HepG2 (cell line): Measurements from ENCODE around the gene FNDC7. TPM values are rescaled to one million over a fixed set of nuclear protein-coding genes. Genes with fewer than 3 reads are reported as not detected.

Experiments used
- CCAR2 ChIP-seq: fragments of 200-400 bp; formaldehyde crosslinking; optimal IDR thresholded peaks from 2 replicates; pipeline ENCODE3; 2018; ENCODE audit warnings: low read depth, mild to moderate bottlenecking, low read length, moderate library complexity
- FOXK1 ChIP-seq: sonication (generic); formaldehyde crosslinking; IDR thresholded peaks from 2 replicates; pipeline ENCODE4 v1.4.0; 2020; ENCODE audit warnings: low read depth, missing genetic modification reagents, borderline replicate concordance
- IRF9 ChIP-seq: sonication (generic); formaldehyde crosslinking; IDR thresholded peaks from 2 replicates; pipeline ENCODE4 v1.8.0; 2022; ENCODE audit warnings: missing genetic modification reagents, mild to moderate bottlenecking, borderline replicate concordance
- KDM2A ChIP-seq: sonication (generic); formaldehyde crosslinking; IDR thresholded peaks from 2 replicates; pipeline ENCODE4 v1.4.0; 2020; ENCODE audit warnings: low read depth, missing genetic modification reagents, borderline replicate concordance
- REXO4 ChIP-seq: sonication (generic); formaldehyde crosslinking; IDR thresholded peaks from 2 replicates; pipeline ENCODE4 v1.8.0; 2022; ENCODE audit warnings: missing genetic modification reagents, mild to moderate bottlenecking, borderline replicate concordance
- SMARCE1 ChIP-seq: fragments of 450-650 bp; IDR thresholded peaks from 2 replicates; pipeline ENCODE4 v1.6.1; 2017; ENCODE audit warnings: borderline replicate concordance
- SP2 ChIP-seq: sonication (generic); formaldehyde crosslinking; IDR thresholded peaks from 2 replicates; pipeline ENCODE4 v1.5.1; 2020; ENCODE audit warnings: mild to moderate bottlenecking, missing genetic modification reagents
- TIGD3 ChIP-seq: sonication (generic); formaldehyde crosslinking; IDR thresholded peaks from 2 replicates; pipeline ENCODE4 v1.5.1; 2020; ENCODE audit warnings: mild to moderate bottlenecking, missing genetic modification reagents, borderline replicate concordance
- ZFP82 ChIP-seq: sonication (generic); formaldehyde crosslinking; IDR thresholded peaks from 2 replicates; pipeline ENCODE4 v1.5.1; 2020; ENCODE audit warnings: mild to moderate bottlenecking, missing genetic modification reagents, borderline replicate concordance
- ZNF546 ChIP-seq: sonication (generic); formaldehyde crosslinking; conservative IDR thresholded peaks from 2 replicates; pipeline ENCODE4 v1.8.1; 2023; ENCODE audit warnings: mild to moderate bottlenecking, missing genetic modification reagents
- ZNF572 ChIP-seq: sonication (generic); formaldehyde crosslinking; IDR thresholded peaks from 2 replicates; pipeline ENCODE4 v1.5.1; 2020; ENCODE audit warnings: mild to moderate bottlenecking, missing genetic modification reagents
- ZNF839 ChIP-seq: sonication (generic); formaldehyde crosslinking; IDR thresholded peaks from 2 replicates; pipeline ENCODE4 v1.4.0; 2020; ENCODE audit warnings: missing genetic modification reagents, mild to moderate bottlenecking, borderline replicate concordance
- ZUFSP ChIP-seq: sonication (generic); formaldehyde crosslinking; IDR thresholded peaks from 2 replicates; pipeline ENCODE4 v1.9.0; 2021; ENCODE audit warnings: missing genetic modification reagents, mild to moderate bottlenecking, borderline replicate concordance
- polyA plus RNA-seq, 8 experiments: library from polyadenylated mRNA; depleted of rRNA in 3 of 8; stranded (reverse) in 7 of 8; unstranded in 1 of 8; fragments of >200 nt; fragmentation: Illumina TruSeq in 4 of 8; extraction: Trizol in 4 of 8; gene quantifications; 2 replicates each; pipeline versions ENCODE4 v1.2.1 to v1.2.3, GENCODE V29; 2011 to 2016; ENCODE audit warnings: low read depth in 4 of 8, missing spikeins in 1 of 8, mixed read lengths in 1 of 8; ENCODE audit not compliant: insufficient read depth in 1 of 8
- total RNA-seq, 5 experiments: library from RNA; depleted of rRNA; stranded (reverse); fragments of >200 nt; fragmentation: Illumina TruSeq; extraction: Trizol; gene quantifications; 2 replicates each; pipeline ENCODE4 v1.2.3, GENCODE V29; 2016; ENCODE audit warnings: low read depth in 1 of 5
- TF ChIP-seq, protein P1 (sequence below): sonication (generic); formaldehyde crosslinking; IDR thresholded peaks from 2 replicates; pipeline ENCODE4 v1.5.0; 2020; ENCODE audit warnings: mild to moderate bottlenecking, missing genetic modification reagents
- TF ChIP-seq, protein P2 (sequence below), 2 experiments: sonication (generic) in 1 of 2; formaldehyde crosslinking in 1 of 2; IDR thresholded peaks; 2 replicates each; pipeline versions ENCODE4 v1.4.0 to v1.6.1; 2016 to 2020; ENCODE audit warnings: borderline replicate concordance in 1 of 2, low read depth in 1 of 2, mild to moderate bottlenecking in 1 of 2, missing genetic modification reagents in 1 of 2

FNDC7 gene
- total and polyA plus RNA-seq, 2 of the 13 experiments (the other 11 are each of a cell fraction or from before 2014, with no cell fraction given), result 0.03 TPM; not detected in 1

DNA sequence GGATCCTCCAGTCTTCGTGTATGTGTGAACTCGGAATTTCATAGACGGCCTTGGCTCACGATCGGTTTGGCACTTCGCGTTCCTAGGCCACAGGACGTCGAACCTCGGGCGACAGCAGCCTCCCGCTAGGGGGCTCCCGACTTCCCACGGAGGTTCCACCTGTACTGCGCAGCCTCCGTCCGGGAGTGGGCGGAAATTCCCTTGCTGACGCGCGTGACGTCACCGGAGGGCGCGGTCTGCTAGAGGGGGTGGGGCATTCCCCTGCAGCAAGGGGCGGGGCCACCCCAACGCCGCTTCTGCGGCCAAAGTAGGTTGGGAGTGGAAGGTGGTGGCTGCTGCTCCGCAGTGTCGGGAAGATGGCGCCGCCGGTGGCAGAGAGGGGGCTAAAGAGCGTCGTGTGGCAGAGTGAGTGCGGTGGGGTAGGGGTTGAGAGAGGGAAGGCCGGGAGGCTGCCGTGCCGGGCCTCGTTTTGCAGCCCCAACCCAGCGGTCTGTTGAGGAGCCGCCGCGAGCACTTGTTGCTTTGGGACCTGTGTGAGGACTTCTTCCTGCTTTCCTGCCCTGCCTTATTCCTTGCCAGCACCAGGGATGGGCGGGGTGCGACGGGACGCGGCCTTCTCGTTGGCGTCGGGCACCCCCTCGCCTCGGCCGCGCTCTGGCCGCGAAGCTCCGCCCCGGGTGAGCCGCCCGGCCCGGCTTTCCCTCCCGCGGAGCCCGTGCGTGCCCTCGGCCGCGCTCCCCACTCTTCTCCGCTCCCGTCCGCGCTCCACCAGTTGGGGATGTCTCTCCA is 33.9 kb downstream of the FNDC7 start, which contains the start of gene STXBP3 (continued):
- TF ChIP-seq, protein P1, sequence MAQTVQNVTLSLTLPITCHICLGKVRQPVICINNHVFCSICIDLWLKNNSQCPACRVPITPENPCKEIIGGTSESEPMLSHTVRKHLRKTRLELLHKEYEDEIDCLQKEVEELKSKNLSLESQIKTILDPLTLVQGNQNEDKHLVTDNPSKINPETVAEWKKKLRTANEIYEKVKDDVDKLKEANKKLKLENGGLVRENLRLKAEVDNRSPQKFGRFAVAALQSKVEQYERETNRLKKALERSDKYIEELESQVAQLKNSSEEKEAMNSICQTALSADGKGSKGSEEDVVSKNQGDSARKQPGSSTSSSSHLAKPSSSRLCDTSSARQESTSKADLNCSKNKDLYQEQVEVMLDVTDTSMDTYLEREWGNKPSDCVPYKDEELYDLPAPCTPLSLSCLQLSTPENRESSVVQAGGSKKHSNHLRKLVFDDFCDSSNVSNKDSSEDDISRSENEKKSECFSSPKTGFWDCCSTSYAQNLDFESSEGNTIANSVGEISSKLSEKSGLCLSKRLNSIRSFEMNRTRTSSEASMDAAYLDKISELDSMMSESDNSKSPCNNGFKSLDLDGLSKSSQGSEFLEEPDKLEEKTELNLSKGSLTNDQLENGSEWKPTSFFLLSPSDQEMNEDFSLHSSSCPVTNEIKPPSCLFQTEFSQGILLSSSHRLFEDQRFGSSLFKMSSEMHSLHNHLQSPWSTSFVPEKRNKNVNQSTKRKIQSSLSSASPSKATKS (CRISPR knock-in tag), result 0 out of 2 replicates have a peak, but pooled peaks have one; percentile 25
- TF ChIP-seq CCAR2 (no peak), ZNF839 (CRISPR knock-in tag) (0 out of 2 replicates have a peak, but pooled peaks have one; percentile 46), ZNF546 (CRISPR knock-in tag) (no peak), ZFP82 (CRISPR knock-in tag) (no peak), FOXK1 (CRISPR knock-in tag) (peak; percentile 59; the same call in 1 of the 2 replicates), REXO4 (no peak), SP2 (CRISPR knock-in tag) (no peak), ZNF572 (CRISPR knock-in tag) (peak; percentile 83; the same call in 1 of the 2 replicates), ZUFSP (no peak), SMARCE1 (no peak), TIGD3 (CRISPR knock-in tag) (no peak), IRF9 (peak; percentile 13; the same call in 1 of the 2 replicates), KDM2A (CRISPR knock-in tag) (peak; percentile 88; the same call in 1 of the 2 replicates)
- TF ChIP-seq, protein P2, sequence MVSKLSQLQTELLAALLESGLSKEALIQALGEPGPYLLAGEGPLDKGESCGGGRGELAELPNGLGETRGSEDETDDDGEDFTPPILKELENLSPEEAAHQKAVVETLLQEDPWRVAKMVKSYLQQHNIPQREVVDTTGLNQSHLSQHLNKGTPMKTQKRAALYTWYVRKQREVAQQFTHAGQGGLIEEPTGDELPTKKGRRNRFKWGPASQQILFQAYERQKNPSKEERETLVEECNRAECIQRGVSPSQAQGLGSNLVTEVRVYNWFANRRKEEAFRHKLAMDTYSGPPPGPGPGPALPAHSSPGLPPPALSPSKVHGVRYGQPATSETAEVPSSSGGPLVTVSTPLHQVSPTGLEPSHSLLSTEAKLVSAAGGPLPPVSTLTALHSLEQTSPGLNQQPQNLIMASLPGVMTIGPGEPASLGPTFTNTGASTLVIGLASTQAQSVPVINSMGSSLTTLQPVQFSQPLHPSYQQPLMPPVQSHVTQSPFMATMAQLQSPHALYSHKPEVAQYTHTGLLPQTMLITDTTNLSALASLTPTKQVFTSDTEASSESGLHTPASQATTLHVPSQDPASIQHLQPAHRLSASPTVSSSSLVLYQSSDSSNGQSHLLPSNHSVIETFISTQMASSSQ (IDR thresholded peaks at IDR 0.05; ENCODE audit: low read depth), result no peak
- TF ChIP-seq, protein P2 (CRISPR knock-in tag; IDR thresholded peaks at IDR 0.05; ENCODE audit: borderline replicate concordance), result no peak; the same call in 1 of the 2 replicates
